UCSD-AML1 (cell line): ENCODE results near the gene MRPL24.
"Not testable (repeated sequence)": the region's sequence is repeated elsewhere in the genome, so short reads cannot be mapped to it uniquely, and the experiment has no call there.

Source experiments
- DNase-seq: peaks from one replicate; lab custom pipeline; 2025; ENCODE audit not compliant: unreplicated experiment; lab: John Stamatoyannopoulos, UW

Gene MRPL24

GRCh38 chr1:156760092-156760795 is 19.4 kb upstream of the MRPL24 start:
- no peak for DNase-seq

- not testable (repeated sequence) for DNase-seq
These were observed 16.8 kb upstream of the MRPL24 start for GRCh38 chr1:156757572-156758253.

DNA sequence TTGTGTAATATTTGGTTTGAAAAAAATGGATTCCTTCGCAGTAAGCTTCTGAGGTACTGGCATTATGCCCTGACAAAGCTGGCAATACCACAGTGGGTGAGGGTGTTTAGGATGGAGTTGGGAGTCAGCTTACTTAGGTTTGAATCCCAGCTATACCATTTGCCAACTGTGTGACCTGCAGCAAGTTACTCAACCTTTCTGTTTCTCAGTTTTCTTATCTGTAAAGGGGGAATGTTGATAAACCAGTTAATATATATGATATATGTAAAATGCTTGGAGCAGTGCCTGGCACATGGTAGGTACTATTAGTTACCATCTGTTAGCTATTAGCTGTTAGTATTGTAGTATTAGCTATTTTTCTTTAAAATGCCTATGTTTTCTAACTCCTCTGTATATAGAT is 15.5 kb upstream of the MRPL24 start:
- DNase-seq: no peak

- no peak for DNase-seq
These were observed 14.7 kb upstream of the MRPL24 start for GRCh38 chr1:156755527-156755950.

- no peak for DNase-seq
These were observed 13.3 kb upstream of the MRPL24 start for GRCh38 chr1:156754219-156754618.

- DNase-seq: no peak
These were observed 12.1 kb upstream of the MRPL24 start for GRCh38 chr1:156752843-156753482.

DNA sequence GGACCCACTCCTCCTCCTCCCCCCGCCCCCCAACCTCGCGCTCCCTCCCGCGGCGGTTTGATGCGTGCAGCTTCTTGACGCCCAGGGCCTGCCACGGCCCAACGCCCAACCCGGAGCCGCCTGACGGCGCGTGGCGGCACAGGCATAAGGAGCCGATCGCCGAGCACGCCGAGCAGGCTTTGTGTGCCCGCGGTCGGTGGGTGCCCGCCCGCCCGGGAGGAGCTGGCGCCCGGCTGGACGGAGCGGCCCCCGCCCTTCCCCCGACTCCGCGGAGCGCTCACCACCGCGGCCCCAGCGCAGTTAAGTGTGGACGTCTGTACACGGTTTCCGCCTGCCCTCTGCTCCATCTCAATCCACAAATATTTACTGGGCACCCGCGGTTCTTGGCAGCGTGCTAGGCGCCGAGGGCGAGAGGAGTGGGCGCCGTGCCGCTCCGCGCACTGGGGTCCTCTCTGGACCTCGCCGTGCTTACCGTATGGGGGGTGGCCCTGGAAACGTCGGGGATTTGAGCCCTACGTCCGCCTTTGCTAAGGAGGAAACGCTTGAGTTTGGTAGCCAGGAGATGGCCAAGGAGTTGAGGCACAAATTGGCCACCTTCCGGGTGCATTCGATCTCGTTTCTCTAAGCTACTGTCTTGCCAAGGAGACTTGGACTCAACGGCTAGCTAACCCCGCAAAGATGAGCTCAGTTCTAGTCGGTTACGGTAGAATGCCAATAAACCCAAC is 11.0 kb upstream of the MRPL24 start:
- DNase-seq: peak; percentile 98

GRCh38 chr1:156751451-156751756 is 10.5 kb upstream of the MRPL24 start, which contains the start of gene HDGF:
TSS of gene HDGF (minus strand) at chr1:156751675. CDS start at chr1:156751429, 246 bp downstream.
- no peak for DNase-seq

DNA sequence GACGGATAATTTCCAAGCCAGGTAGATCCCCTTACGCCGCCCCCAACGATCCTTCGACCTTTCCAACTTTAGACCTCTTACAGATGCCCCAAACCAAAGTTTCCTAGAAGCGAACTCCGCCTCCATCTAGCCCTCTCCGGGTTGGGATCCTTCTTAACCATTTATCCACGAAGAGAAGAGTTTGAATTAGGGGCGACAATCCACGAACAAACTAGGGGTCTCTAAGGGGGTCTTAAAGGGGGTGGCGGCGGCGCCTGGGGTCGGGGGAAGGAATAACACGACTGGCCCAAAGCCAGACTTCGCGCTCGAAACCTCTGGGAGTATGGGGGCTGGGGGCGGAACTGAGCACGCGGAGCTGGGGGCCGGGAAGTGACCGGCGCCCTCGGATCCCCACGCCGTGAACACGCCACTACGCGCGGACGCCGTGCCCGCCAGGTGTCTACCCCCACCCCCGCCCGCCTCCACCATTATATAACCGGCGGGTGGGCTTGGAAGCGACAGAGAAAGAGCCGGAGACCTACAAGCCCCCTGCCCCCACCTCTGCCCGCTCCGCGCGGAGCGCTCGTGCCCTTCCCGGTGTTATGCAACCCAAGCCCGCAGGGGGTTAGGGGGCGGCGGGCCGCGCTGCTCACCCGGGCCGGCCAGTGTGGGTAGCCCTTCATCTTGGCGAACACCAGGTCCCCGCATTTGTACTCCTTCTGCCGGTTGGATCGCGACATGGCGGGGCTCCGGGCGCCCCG is 10.0 kb upstream of the MRPL24 start:
- peak; percentile 42 for DNase-seq

- no peak for DNase-seq
These were observed 9.3 kb upstream of the MRPL24 start for GRCh38 chr1:156750191-156750672.

- DNase-seq: no peak
These were observed 8.7 kb upstream of the MRPL24 start for GRCh38 chr1:156749419-156750118.

DNA sequence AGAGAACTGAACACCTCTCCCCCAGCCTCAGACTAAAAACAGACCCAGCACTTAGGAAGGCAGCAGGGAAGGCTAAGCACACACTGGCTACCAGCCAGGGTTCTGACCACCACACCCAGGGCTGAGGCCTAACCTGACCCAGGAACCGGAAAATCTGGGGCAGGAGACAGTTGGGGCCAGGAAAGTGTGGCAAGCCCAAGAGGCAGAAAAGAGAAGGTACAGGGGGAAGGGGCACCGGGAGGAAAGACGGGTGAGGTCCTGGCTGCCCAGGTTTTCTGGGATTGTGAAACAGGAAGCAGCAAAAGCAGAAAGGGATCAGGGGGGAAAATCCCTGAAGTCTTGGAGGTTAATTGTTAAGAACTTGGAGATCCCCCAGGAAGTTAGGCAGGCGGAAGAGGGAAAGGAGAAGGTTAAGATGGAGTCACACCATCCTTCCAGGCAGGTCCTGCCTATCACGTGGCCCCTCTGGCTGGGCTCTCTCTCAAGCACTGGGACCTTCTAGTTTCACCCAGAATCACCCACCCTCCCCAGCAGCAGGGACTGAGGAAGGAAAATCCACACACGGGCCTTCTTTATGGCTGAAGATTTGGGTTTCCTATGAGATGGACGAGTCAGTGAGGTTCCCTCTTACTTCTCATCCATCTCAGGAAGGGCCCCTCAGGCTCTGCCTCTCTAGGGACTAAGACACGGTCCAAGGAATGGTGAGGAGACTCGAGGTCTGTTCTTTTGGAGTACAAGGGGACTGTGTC is 8.0 kb upstream of the MRPL24 start:
- DNase-seq: peak; percentile 62

DNA sequence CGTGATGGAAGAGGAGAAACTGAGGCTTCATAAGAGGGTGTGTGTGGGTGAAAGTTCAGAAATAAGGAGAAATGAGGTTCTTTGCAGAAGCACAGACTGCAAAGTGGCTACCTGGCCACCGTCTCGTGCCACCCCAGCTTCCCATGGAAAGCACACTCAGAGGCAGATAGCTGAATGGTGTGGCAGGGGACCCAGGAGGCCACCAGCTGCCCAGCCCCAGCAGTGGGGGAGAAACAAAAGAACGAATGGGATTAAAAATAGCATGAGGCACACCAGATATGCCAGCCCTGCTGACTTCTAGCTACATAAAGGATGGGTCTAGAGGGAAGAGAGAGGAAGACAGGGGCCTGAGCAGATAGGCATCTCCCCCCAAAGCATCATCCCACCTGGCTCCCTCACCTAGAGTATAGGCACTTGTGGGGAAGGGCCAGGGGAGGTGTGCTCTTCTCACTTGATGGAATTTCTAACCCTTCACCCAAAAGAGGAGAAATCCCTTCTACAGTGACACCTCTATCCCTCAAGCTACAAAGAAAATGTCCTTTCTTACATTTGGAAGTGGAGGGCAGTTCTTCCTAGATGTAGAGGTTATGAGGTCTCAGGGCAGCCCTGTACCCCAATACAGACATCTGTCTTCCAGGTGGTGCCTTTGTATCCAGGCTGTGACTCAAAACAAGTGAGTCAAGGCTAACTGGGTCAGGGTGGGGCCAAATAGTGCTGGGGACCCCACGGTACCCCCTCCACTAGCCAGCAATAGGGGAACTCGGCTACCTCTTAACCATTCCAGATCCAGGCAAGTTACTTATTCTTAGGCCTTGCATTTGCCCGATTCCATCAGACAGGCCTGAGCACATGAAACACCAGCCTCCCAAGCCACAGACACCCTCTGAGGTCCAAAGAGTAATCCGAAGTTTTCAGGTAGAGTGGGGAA is 7.1 kb upstream of the MRPL24 start:
- DNase-seq: no peak

- DNase-seq: peak; percentile 41
These were observed 6.1 kb upstream of the MRPL24 start for GRCh38 chr1:156746728-156747631.

DNA sequence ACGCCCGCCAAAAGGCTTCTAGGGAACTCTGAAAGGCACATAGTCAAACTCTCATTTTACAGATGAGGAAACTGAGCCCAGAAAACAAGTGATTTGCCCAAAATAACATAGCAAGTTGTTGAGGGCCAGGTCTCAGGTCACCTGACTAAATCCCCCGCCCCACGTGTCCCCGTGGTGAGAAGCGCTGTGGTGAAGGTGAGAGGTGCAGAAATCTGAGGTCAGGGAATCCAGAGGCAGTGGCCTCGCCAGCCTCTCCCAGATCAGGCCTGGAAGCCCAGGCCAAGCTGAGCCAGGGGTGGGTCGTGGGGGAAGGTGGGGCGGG is 5.5 kb upstream of the MRPL24 start:
- DNase-seq: no peak

DNA sequence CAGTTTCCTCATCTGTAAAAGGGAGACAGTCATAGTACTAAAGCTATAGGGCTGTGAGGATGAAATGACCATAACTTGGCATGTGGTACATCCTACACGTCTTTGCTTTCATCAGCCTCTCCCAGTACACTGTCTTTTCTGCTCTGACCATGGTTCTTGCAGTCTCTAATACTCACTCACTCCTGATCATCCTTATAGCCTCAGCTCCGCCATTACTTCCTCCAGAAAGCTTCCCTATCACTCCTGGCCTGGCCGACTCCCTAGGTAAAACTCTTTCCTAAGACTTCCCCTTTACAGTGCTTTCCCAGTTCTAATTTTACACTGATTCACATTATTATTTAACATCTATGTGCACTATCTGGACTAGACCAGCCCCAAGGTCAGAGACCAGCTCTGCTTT is 5.0 kb upstream of the MRPL24 start:
- no peak for DNase-seq

GRCh38 chr1:156744786-156745419 is 4.0 kb upstream of the MRPL24 start:
- no peak for DNase-seq
